HepG2 (cell line): ENCODE results near the gene ME3. TPM values are rescaled to one million over a fixed set of nuclear protein-coding genes. Genes with fewer than 3 reads are reported as not detected.

ENCODE experiments used
- ATAC-seq: fragments of 200-7000 bp; cut with Tn5 transposase; 3 replicates; pipeline ENCODE4 v1.9.1; 2020; ENCODE audit warnings: mild to moderate bottlenecking, moderate library complexity
- BruUV-seq: library from RNA; stranded (reverse); fragments of 400-500 nt; replicated peaks from 2 replicates; lab custom pipeline; 2021; lab: Mats Ljungman, UMichigan
- CTCF ChIA-PET: fragments of 300-600 bp; formaldehyde crosslinking; extraction: SDS; loops from one replicate; lab custom pipeline; 2021; ENCODE audit warnings: low total read pairs, inconsistent platforms, low intra/inter-chr PET ratio; lab: Yijun Ruan, JAX
- POLR2A ChIA-PET: fragments of 350-600 bp; sonication (Branson Sonifier 250); formaldehyde crosslinking; loops from one replicate; lab custom pipeline; 2020; ENCODE audit warnings: antibody characterized with exemption, inconsistent platforms; lab: Yijun Ruan, JAX
- DNase-seq: peaks from one replicate; pipeline ENCODE4 v3.0.0-alpha.2; 2015; ENCODE audit warnings: low spot score
- FAIRE-seq: peaks from 3 replicates; lab custom pipeline; 2011; peaks lifted over from hg19 to GRCh38; lab: Jason Lieb, UNC
- H2AFZ ChIP-seq: one replicate; pipeline ENCODE4 v1.6.1; 2011; ENCODE audit warnings: low read length, inconsistent platforms
- H3K27ac ChIP-seq: fragments of 300-600 bp; 3 replicates; pipeline ENCODE4 v1.8.0; 2011; ENCODE audit warnings: mixed run types, mild to moderate bottlenecking, mixed read lengths, low read length, inconsistent platforms; ENCODE audit not compliant: insufficient read depth; ENCODE audit errors: extremely low read length
- H3K27me3 ChIP-seq, 2 experiments: fragments of 200-600 bp in 1 of 2; 2 replicates in 1 of 2; 3 replicates in 1 of 2; pipeline versions ENCODE4 v1.6.0 to v1.8.0; 2011; ENCODE audit warnings: low read length in 2 of 2, mild to moderate bottlenecking in 2 of 2, moderate library complexity in 2 of 2, inconsistent platforms in 1 of 2; ENCODE audit not compliant: insufficient read depth in 2 of 2, control insufficient read depth in 1 of 2
- H3K36me3 ChIP-seq, 2 experiments: fragments of 200-600 bp in 1 of 2; replicated peaks in 1 of 2; 2 replicates in 1 of 2; 3 replicates in 1 of 2; pipeline versions ENCODE4 v1.5.1 to v1.8.0; 2011; ENCODE audit warnings: low read length in 2 of 2, inconsistent platforms in 1 of 2; ENCODE audit not compliant: insufficient read depth in 2 of 2, control insufficient read depth in 1 of 2
- H3K4me1 ChIP-seq: 2 replicates; pipeline ENCODE4 v1.5.1; 2012; ENCODE audit warnings: low read length, inconsistent platforms; ENCODE audit not compliant: insufficient read depth
- H3K4me2 ChIP-seq: 2 replicates; pipeline ENCODE4 v1.6.0; 2011; ENCODE audit warnings: low read depth, low read length, inconsistent platforms
- H3K4me3 ChIP-seq, 3 experiments: fragments of 200-600 bp in 1 of 3; sonication (generic), shearing (Covaris generic) in 1 of 3; replicated peaks in 1 of 3; 2 replicates each; pipeline ENCODE4 v1.5.1; 2011 to 2016; ENCODE audit warnings: low read length in 3 of 3, inconsistent platforms in 2 of 3, low read depth in 2 of 3, mild to moderate bottlenecking in 2 of 3, control low read depth in 1 of 3, mixed read lengths in 1 of 3; ENCODE audit not compliant: insufficient read depth in 1 of 3
- H3K79me2 ChIP-seq: one replicate; pipeline ENCODE4 v1.6.1; 2011; ENCODE audit warnings: low read length, inconsistent platforms; ENCODE audit not compliant: insufficient read depth
- H3K9ac ChIP-seq: 2 replicates; pipeline ENCODE4 v1.6.0; 2011; ENCODE audit warnings: mild to moderate bottlenecking, low read depth, low read length, inconsistent platforms; ENCODE audit not compliant: insufficient read depth
- H3K9me3 ChIP-seq: 2 replicates; pipeline ENCODE4 v1.5.1; 2012; ENCODE audit warnings: mild to moderate bottlenecking, low read length
- H4K20me1 ChIP-seq: 2 replicates; pipeline ENCODE4 v1.6.0; 2011; ENCODE audit warnings: inconsistent platforms, mild to moderate bottlenecking, low read length, moderate library complexity; ENCODE audit not compliant: insufficient read depth
- DMTF1 ChIP-seq: sonication (generic); formaldehyde crosslinking; IDR thresholded peaks from 2 replicates; pipeline ENCODE4 v1.4.0; 2020; ENCODE audit warnings: mild to moderate bottlenecking, missing genetic modification reagents
- MTA1 ChIP-seq: sonication (generic); formaldehyde crosslinking; IDR thresholded peaks from 2 replicates; pipeline ENCODE4 v1.4.0; 2020; ENCODE audit warnings: missing genetic modification reagents, mild to moderate bottlenecking, borderline replicate concordance
- RAD21 ChIP-seq: fragments of 450-650 bp; formaldehyde crosslinking; IDR thresholded peaks from 2 replicates; pipeline ENCODE4 v1.5.0; 2020; ENCODE audit warnings: mild to moderate bottlenecking
- RELA ChIP-seq: sonication (generic); formaldehyde crosslinking; IDR thresholded peaks from 2 replicates; pipeline ENCODE4 v1.4.0; 2020; ENCODE audit warnings: missing genetic modification reagents
- SETDB1 ChIP-seq: sonication (generic); formaldehyde crosslinking; IDR thresholded peaks from 2 replicates; pipeline ENCODE4 v1.5.1; 2020; ENCODE audit warnings: missing genetic modification reagents, mild to moderate bottlenecking, borderline replicate concordance
- SMC3 ChIP-seq: IDR thresholded peaks from 2 replicates; pipeline ENCODE4 v1.6.1; 2011; ENCODE audit warnings: low read length, improper control_type of control experiment
- ZBTB20 ChIP-seq: sonication (generic); formaldehyde crosslinking; IDR thresholded peaks from 2 replicates; pipeline ENCODE4 v1.8.1; 2023; ENCODE audit warnings: missing genetic modification reagents, low read depth, mild to moderate bottlenecking, borderline replicate concordance
- ZNF274 ChIP-seq: sonication (generic); formaldehyde crosslinking; IDR thresholded peaks from 2 replicates; pipeline ENCODE4 v1.5.1; 2020; ENCODE audit warnings: mild to moderate bottlenecking, missing genetic modification reagents
- WGBS: methylation state at CpG from one replicate; pipeline ENCODE4 v1.1.6; 2017; ENCODE audit warnings: low lambda C conversion rate; 5-methylcytosine and 5-hydroxymethylcytosine counted together
- in situ Hi-C: cut with HindIII; loops from 2 replicates; pipeline ENCODE4 v1.10.0; 2017; ENCODE audit warnings: low pct_unique_long_range_greater_than_20kb; ENCODE audit not compliant: extremely low pct_ligation_motif_present
- intact Hi-C: fragments of 100-400 bp; cut with micrococcal nuclease; formaldehyde crosslinking; loops from one replicate; pipeline ENCODE4 v1.10.0; 2022; ENCODE audit not compliant: unreplicated experiment
- polyA plus RNA-seq, 8 experiments: library from polyadenylated mRNA; depleted of rRNA in 3 of 8; stranded (reverse) in 7 of 8; unstranded in 1 of 8; fragments of >200 nt; fragmentation: Illumina TruSeq in 4 of 8; extraction: Trizol in 4 of 8; gene quantifications; 2 replicates each; pipeline versions ENCODE4 v1.2.1 to v1.2.3, GENCODE V29; 2011 to 2016; ENCODE audit warnings: low read depth in 4 of 8, missing spikeins in 1 of 8, mixed read lengths in 1 of 8; ENCODE audit not compliant: insufficient read depth in 1 of 8
- total RNA-seq, 5 experiments: library from RNA; depleted of rRNA; stranded (reverse); fragments of >200 nt; fragmentation: Illumina TruSeq; extraction: Trizol; gene quantifications; 2 replicates each; pipeline ENCODE4 v1.2.3, GENCODE V29; 2016; ENCODE audit warnings: low read depth in 1 of 5

The ME3 gene
- total and polyA plus RNA-seq, 2 of the 13 experiments (the other 11 are each of a cell fraction or from before 2014, with no cell fraction given): not detected

GRCh38 chr11:86517557-86517956 lies 154.9 kb downstream of the ME3 start:
- DNase-seq (no peak), ATAC-seq (no peak), FAIRE-seq (no peak)
- H3K9ac ChIP-seq: no peak overlapping the region
- no peak overlapping the region for H3K4me3 ChIP-seq
- H3K36me3 ChIP-seq: no peaks in the 10 kb centered on the region
- CTCF ChIA-PET: no interaction called here
- intact Hi-C loops (no loop called here), in situ Hi-C loops (no loop called here)
- no peak overlapping the region for H2AFZ ChIP-seq
- H4K20me1 ChIP-seq: no peaks in the 10 kb centered on the region
- no peak overlapping the region for H3K27ac ChIP-seq
- POLR2A ChIA-PET: no interaction called here
- H3K4me1 ChIP-seq: no peaks in the 10 kb centered on the region
- WGBS: 36% methylated on average over 1 of the region's 1 CpG
- BruUV-seq: no TSS peak
- no peak overlapping the region for H3K4me2 ChIP-seq
- no peaks in the 10 kb centered on the region for H3K79me2 ChIP-seq
- no peaks in the 10 kb centered on the region for H3K9me3 ChIP-seq
- TF ChIP-seq MTA1 (CRISPR knock-in tag) (no peak), ZNF274 (CRISPR knock-in tag) (no peak), SETDB1 (CRISPR knock-in tag) (no peak), ZBTB20 (CRISPR knock-in tag) (no peak), SMC3 (no peak), RELA (CRISPR knock-in tag) (no peak), DMTF1 (no peak), RAD21 (CRISPR knock-in tag) (no peak)
- H3K27me3 ChIP-seq: no peaks in the 10 kb centered on the region; a peak in 1 of 5 replicates
